ENCODE data around the gene TMEM11.

DNA sequence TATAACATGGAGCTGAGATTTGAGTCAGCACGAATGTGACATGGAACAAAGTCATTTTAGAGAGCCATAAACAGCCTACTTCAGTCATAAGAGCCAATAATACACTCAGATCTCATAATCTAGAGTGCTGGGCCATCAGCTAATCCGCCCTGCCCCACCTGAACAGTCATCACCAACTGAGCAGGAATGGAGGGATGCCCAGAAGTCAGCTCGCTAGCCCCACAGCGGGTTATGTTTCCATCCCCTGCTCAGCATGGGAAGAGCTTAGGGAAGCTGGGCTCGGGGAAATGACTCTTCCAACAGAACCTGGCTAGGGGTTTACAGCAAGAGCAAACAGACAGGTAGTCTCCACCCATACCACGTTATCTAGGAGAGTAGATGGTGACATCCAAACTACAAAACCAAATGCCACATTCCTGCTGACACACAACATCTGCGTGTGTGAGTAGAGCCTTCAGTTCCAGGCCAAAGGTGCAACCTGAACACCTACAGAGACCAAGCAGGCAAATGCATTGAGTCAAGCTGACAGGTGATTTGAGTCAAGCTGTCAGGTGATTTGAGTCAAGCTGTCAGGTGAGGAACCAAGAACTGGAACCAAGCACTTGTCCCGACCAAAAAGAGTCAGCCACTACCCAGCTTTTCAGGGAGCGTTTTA lies 2.0 kb downstream of the TMEM11 start:
- TF ChIP-seq, protein P1, sequence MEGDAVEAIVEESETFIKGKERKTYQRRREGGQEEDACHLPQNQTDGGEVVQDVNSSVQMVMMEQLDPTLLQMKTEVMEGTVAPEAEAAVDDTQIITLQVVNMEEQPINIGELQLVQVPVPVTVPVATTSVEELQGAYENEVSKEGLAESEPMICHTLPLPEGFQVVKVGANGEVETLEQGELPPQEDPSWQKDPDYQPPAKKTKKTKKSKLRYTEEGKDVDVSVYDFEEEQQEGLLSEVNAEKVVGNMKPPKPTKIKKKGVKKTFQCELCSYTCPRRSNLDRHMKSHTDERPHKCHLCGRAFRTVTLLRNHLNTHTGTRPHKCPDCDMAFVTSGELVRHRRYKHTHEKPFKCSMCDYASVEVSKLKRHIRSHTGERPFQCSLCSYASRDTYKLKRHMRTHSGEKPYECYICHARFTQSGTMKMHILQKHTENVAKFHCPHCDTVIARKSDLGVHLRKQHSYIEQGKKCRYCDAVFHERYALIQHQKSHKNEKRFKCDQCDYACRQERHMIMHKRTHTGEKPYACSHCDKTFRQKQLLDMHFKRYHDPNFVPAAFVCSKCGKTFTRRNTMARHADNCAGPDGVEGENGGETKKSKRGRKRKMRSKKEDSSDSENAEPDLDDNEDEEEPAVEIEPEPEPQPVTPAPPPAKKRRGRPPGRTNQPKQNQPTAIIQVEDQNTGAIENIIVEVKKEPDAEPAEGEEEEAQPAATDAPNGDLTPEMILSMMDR (IDR thresholded peaks at IDR 0.05; ENCODE audit: insufficient read depth, low read length) = no peak
- TF ChIP-seq SPI1 (IDR thresholded peaks at IDR 0.05; ENCODE audit: borderline replicate concordance, low read depth) (no peak), POLR2AphosphoS5 (IDR thresholded peaks at IDR 0.05; ENCODE audit: low read depth) (peak; percentile 28; the same call in 1 of the 2 replicates), GABPA (IDR thresholded peaks at IDR 0.05; ENCODE audit: low read depth) (no peak)
- TF ChIP-seq, protein P2, sequence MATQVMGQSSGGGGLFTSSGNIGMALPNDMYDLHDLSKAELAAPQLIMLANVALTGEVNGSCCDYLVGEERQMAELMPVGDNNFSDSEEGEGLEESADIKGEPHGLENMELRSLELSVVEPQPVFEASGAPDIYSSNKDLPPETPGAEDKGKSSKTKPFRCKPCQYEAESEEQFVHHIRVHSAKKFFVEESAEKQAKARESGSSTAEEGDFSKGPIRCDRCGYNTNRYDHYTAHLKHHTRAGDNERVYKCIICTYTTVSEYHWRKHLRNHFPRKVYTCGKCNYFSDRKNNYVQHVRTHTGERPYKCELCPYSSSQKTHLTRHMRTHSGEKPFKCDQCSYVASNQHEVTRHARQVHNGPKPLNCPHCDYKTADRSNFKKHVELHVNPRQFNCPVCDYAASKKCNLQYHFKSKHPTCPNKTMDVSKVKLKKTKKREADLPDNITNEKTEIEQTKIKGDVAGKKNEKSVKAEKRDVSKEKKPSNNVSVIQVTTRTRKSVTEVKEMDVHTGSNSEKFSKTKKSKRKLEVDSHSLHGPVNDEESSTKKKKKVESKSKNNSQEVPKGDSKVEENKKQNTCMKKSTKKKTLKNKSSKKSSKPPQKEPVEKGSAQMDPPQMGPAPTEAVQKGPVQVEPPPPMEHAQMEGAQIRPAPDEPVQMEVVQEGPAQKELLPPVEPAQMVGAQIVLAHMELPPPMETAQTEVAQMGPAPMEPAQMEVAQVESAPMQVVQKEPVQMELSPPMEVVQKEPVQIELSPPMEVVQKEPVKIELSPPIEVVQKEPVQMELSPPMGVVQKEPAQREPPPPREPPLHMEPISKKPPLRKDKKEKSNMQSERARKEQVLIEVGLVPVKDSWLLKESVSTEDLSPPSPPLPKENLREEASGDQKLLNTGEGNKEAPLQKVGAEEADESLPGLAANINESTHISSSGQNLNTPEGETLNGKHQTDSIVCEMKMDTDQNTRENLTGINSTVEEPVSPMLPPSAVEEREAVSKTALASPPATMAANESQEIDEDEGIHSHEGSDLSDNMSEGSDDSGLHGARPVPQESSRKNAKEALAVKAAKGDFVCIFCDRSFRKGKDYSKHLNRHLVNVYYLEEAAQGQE (IDR thresholded peaks at IDR 0.05; ENCODE audit: insufficient replicate concordance, low read depth) = no peak
